ENCODE results near the gene RNF166. TPM values are rescaled to one million over a fixed set of nuclear protein-coding genes. Genes with fewer than 3 reads are reported as not detected.

RNF166 gene
- total RNA-seq, 1 experiment from 2014 or later = 26.5 TPM

GRCh38 chr16:88753602-88754001, 47.4 kb upstream of the RNF166 start:
- Histone ChIP-seq H3K27me3 (ENCODE audit: insufficient read depth, low read length) (no peaks in the 10 kb centered on the region), H3K9ac (ENCODE audit: extremely low read depth, insufficient read length, low read length) (no peak overlapping the region), H3T11ph (ENCODE audit: low read length) (no peak overlapping the region), H3K14ac (ENCODE audit: insufficient read depth, low read length) (no peak overlapping the region), H4K8ac (replicated peaks; ENCODE audit: insufficient read length, low read depth, low read length) (no peak overlapping the region), H3K23me2 (ENCODE audit: insufficient read length, low read depth, low read length, poor library complexity, severe bottlenecking) (no peaks in the 10 kb centered on the region), H2BK15ac (ENCODE audit: low read depth, low read length) (no peak overlapping the region; the same call in 1 of the 2 replicates), H3K79me2 (ENCODE audit: insufficient read depth, low read length) (no peaks in the 10 kb centered on the region), H4K5ac (ENCODE audit: insufficient read length, low read depth, low read length) (no peak overlapping the region), H3K79me1 (ENCODE audit: insufficient read depth, low read depth, low read length, poor library complexity, severe bottlenecking) (no peaks in the 10 kb centered on the region), H4K91ac (ENCODE audit: insufficient read length, low read depth, low read length) (no peak overlapping the region), H2BK12ac (ENCODE audit: insufficient read length, low read depth, low read length) (no peak overlapping the region), H3K56ac (ENCODE audit: insufficient read length, low read depth, low read length) (no peak overlapping the region), H4K20me1 (ENCODE audit: control insufficient read depth, insufficient read depth, insufficient read length) (no peaks in the 10 kb centered on the region), H2AFZ (ENCODE audit: low read length) (no peak overlapping the region), H3K18ac (ENCODE audit: insufficient read length, low read depth, low read length) (no peak overlapping the region), H2BK20ac (ENCODE audit: low read depth, low read length, poor library complexity, severe bottlenecking) (no peak overlapping the region), H3K27ac (ENCODE audit: insufficient read length, low read depth, low read length) (no peak overlapping the region), H2BK120ac (ENCODE audit: low read depth, low read length, poor library complexity, severe bottlenecking) (no peak overlapping the region), H2BK5ac (ENCODE audit: insufficient read length, low read length) (no peak overlapping the region), H2AK5ac (ENCODE audit: insufficient read length, low read length) (no peak overlapping the region), H3K9me3 (ENCODE audit: control insufficient read depth, low read depth, low read length) (no peaks in the 10 kb centered on the region), H3K4ac (ENCODE audit: low read depth, low read length) (no peak overlapping the region), H3K23ac (ENCODE audit: insufficient read length, low read depth, low read length) (no peak overlapping the region), H3K4me2 (ENCODE audit: insufficient read depth, insufficient read length, low read length) (no peak overlapping the region), H3K4me1 (ENCODE audit: insufficient read depth, low read length) (no peaks in the 10 kb centered on the region)
- no peaks in the 10 kb centered on the region; a peak in 1 of 5 replicates for H3K9me3 Mint-ChIP-seq
- no peak overlapping the region; a peak in 1 of 5 replicates for H3K4me3 Mint-ChIP-seq
- no peaks in the 10 kb centered on the region for H3K36me3 Mint-ChIP-seq (ENCODE audit: insufficient read depth in 1 of 3, low read depth in 3 of 3)
- no peak for DNase-seq
- no peaks in the 10 kb centered on the region for H3K27me3 Mint-ChIP-seq (ENCODE audit: low read depth)
- peak overlapping the region in 2 of 3 experiments; percentile 15 to 95; a peak in 2 of 7 replicates for H3K27ac Mint-ChIP-seq
- WGBS (ENCODE audit: extremely low coverage, insufficient read length, low lambda C conversion rate) = no CpG with 5 or more reads among the region's 11 CpGs
- no peak for TF ChIP-seq CTCF (conservative IDR thresholded peaks at IDR 0.05)
- peaks cover 18 to 36% of the 10 kb centered on the region in 2 experiments for H3K4me1 Mint-ChIP-seq

Measured in H9 (cell line).